ENCODE results near the gene UGT2A1.
"Not testable (repeated sequence)": the region's sequence is repeated elsewhere in the genome, so short reads cannot be mapped to it uniquely, and the experiment has no call there.

UGT2A1 gene

GRCh38 chr4:69653147-69653546 lies at the start of gene UGT2A1:
UGT2A1 (minus strand) TSS chr4:69653247; CDS start chr4:69647644, 5,603 bp downstream.
- DNase-seq (ENCODE audit: low read depth in 2 of 2), result no peak

DNA sequence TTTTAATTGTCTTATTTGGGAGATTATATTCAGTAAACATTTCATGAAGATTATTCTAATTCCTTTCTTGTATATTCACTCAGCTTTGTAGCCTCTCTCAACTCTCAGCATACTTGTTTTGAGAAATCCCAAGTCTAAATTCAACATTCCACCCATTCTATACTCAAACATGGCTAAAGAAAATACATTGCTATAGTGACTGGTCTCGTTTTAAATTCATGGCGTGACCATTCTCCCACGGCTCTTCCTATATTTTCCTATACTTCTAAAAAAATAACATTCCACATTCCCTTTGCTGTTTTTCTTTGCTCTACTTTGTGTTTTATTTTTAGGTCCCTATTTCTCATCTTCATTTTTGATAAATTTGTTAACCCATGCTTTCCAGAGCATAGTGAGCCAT lies 49.2 kb upstream of the UGT2A1 start:
- DNase-seq (ENCODE audit: low read depth in 2 of 2), result no peak

- DNase-seq (ENCODE audit: low read depth in 2 of 2), result no peak
These were observed 48.6 kb upstream of the UGT2A1 start for GRCh38 chr4:69701696-69702095.

DNA sequence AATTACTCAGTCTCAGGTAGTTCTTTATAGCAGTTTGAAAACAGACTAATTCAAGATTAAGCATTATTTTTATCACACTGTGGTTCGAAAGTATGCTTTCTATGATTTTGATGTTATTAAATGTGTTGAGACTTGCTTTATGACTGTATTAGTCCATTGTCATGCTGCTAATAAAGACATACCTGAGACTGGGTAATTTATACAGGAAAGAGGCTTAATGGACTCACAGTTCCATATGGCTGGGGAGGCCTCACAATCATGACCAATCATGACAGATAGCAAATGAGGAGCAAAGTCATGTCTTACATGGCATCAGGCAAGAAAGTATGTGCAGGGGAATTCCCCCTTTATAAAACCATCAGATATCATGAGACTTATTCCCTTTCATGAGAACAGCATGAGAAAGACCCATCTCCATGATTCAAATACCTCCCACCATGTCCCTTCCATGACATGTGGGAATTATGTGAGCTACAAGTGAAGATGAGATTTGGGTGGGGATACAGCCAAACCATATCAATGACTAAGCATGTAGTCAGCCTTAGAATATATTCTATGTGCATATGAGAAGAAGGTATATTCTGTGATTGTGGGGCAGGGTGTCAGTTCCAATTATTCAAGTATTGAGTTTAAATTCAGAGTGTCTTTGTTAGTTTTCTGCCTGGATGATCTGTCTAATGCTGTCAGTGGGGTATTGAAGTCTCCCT lies 44.6 kb upstream of the UGT2A1 start:
- DNase-seq (ENCODE audit: low read depth in 2 of 2), result no peak

GRCh38 chr4:69689599-69689998 lies 36.6 kb upstream of the UGT2A1 start:
- no peak for DNase-seq (ENCODE audit: low read depth in 2 of 2)

DNA sequence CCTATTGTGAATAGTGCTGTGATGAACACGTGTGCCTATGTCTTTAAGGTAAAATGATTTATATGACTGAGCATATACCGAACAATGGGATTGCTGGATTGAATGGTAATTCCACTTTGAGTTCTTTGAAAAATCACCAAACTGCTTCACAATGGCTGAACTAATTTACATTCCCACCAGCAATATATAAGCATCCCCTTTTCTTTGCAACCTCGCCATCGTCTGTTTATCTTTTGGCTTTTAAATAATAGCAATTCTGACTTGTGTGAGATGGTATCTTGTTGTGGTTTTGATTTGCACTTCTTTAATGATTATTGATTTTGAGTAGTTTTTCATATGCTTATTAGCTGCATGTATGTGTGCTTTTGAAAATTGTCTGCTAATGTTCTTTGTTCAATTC lies 31.8 kb upstream of the UGT2A1 start:
- no peak for DNase-seq (ENCODE audit: low read depth in 2 of 2)

DNA sequence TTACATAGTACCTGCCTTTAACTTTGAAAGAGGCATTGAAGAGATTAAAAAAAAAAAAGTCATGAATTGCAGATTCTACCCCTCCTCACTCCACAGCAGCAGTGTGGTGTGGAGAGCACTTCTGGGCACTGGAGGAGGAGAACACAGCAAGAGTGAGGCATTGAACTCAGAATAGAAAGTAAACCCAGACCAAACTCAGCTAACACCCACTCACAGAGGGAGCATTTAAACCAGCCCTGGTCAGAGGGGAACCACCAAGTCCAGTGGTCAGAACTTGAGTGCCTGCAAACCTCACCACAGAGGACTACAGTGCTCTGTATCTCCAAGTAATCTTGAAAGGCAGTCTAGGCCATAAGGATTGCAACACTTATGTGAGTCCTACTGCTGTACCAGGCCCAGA lies 15.6 kb upstream of the UGT2A1 start:
- no peak for DNase-seq (ENCODE audit: low read depth in 2 of 2)

DNA sequence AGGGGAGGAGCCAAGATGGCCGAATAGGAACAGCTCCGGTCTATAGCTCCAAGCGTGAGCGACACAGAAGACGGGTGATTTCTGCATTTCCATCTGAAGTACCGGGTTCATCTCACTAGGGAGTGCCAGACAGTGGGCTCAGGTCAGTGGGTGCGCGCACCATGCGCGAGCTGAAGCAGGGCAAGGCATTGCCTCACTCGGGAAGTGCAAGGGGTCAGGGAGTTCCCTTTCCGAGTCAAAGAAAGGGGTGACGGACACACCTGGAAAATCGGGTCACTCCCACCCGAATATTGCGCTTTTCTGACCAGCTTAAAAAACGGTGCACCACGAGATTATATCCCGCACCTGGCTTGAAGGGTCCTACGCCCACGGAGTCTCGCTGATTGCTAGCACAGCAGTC lies 11.0 kb upstream of the UGT2A1 start:
- DNase-seq (ENCODE audit: low read depth in 2 of 2), result not testable (repeated sequence)

- DNase-seq (ENCODE audit: low read depth in 2 of 2), result not testable (repeated sequence)
These were observed 8.2 kb upstream of the UGT2A1 start for GRCh38 chr4:69661130-69661803.

DNA sequence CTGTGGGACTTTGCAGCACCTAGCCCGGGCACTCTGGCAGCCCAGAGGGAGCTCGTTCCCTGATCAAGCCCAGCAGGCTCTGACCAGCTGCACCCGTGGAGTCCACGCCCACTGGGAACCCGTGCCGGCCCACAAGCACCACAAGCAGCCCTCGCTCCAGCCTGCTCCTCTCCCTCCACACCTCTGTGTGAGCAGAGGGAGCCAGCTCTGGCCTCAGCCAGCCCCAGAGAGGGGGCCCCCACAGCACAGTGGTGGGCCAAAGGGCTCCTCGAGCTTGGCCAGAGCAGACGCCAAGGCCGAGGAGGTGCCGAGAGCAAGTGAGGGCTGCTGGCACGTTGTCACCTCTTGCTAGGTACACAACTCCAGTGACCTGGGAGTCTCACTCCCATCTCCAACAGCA lies 5.1 kb upstream of the UGT2A1 start:
- no peak for DNase-seq (ENCODE audit: low read depth in 2 of 2)

DNA sequence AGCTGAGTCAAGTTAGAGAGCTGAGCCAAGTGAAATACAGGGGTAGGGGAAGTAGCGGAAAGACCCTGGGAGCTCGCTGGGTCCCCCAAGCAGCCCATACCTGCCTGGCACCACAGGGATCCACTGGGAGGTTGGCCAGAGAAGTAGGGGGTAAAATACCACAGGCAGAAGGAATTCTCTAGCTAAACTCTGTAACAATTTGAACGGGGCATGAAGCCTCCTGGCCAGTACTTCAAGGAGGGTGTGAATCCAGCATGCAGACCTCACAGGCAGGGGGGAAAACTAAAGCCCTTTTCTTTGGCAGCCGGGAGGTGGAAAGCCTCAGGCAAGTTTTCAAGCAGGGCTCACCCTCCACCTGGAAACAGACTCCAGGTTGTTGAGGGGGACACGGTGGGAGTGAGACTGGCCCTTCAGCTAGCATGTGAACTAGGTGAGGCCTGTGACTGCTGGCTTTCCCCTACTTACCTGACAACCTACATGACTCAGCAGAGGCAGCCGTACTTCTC lies 3.7 kb upstream of the UGT2A1 start:
- DNase-seq (ENCODE audit: low read depth in 2 of 2), result no peak

DNA sequence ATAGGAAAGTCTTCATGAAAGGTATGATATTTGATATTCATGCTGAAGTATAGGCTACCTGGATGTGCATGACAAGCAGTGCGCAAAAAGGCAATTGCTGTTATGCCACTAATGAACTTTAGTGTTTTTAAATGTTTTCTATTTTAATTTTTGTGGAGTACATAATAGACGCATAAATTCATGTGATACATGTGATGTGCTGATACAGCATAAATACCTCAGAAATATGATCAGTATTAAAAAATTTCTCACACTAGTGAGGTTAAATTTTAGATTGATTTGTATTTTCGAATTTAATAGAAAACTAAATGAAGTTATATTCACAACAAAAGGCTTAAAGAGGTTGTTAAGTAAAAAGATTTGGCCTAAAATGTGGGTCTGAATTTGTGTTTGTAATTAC lies 2.2 kb downstream of the UGT2A1 start:
- no peak for DNase-seq (ENCODE audit: low read depth in 2 of 2)

- DNase-seq (ENCODE audit: low read depth in 2 of 2), result no peak
These were observed 3.4 kb downstream of the UGT2A1 start for GRCh38 chr4:69649629-69650028.

DNA sequence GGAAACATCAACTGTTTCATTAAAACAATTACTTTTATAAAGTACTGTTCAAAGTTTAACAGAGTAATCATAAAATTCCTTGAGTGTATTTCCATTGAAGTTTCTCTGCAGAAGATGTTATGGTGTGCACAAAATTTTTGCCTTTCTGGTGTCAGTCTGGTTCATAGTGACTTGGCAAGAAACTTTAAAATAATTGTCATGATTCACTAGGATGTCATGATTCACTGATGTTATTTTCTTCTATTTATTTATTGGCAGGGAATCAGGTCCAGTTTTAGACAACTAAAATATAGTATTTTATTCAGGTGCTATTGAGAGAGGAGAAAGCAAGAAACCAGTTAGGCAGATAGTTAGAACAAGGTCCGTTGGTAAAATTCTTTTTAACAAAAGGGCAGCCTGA lies 3.8 kb downstream of the UGT2A1 start:
- DNase-seq (ENCODE audit: low read depth in 2 of 2), result no peak

DNA sequence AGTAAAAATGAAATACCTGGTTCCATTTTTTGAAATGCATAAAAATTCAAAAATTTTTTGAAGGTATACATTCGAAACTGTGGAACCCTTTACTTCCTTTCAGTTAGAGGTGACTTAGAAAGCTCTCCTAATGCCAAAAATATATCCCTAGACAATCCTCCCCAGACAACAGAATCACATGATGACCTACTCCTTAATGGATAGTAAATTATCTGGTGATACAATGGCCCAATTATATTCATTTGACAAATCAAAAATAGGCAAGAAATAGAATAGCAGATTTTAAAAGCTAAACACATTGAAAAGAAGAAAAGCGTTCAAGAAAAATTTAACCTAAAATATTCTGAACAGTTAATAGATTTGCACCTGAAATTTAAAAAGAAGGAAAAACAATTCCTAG lies 10.1 kb downstream of the UGT2A1 start:
- DNase-seq (ENCODE audit: low read depth in 2 of 2), result no peak

- DNase-seq (ENCODE audit: low read depth in 2 of 2), result no peak
These were observed 12.8 kb downstream of the UGT2A1 start for GRCh38 chr4:69640289-69640688.

GRCh38 chr4:69639542-69639941 lies 13.5 kb downstream of the UGT2A1 start, which contains the start of gene UGT2A2:
UGT2A2 (minus strand) TSS chr4:69639642; CDS start chr4:69639640, 2 bp downstream.
- no peak for DNase-seq (ENCODE audit: low read depth in 2 of 2)

- no peak for DNase-seq (ENCODE audit: low read depth in 2 of 2)
These were observed 35.9 kb downstream of the UGT2A1 start for GRCh38 chr4:69617083-69617694.

GRCh38 chr4:69610484-69610883 lies 42.6 kb downstream of the UGT2A1 start:
- DNase-seq (ENCODE audit: low read depth in 2 of 2), result no peak

GRCh38 chr4:69601065-69601464 lies 52.0 kb downstream of the UGT2A1 start:
- DNase-seq (ENCODE audit: low read depth in 2 of 2), result no peak

- no peak for DNase-seq (ENCODE audit: low read depth in 2 of 2)
These were observed 53.0 kb downstream of the UGT2A1 start for GRCh38 chr4:69600013-69600412.

DNA sequence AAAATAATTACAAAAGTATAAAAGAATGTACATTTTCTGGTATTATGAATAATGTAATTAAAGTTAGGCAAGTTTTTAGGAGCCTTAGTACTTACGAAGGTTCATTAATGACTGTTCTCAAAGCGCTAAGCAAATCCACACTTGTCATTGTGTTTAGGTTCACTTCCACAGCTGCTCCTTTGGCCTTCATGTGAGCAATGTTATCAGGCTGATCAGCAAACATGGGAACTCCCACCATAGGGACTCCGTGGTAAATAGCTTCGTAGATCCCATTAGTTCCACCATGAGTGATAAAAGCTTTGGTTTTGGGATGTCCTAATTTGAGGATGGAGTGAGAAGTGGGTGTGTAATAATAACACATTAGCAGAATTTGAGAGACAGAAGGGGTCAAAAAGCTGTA lies 58.7 kb downstream of the UGT2A1 start:
- no peak for DNase-seq (ENCODE audit: low read depth in 2 of 2)

DNA sequence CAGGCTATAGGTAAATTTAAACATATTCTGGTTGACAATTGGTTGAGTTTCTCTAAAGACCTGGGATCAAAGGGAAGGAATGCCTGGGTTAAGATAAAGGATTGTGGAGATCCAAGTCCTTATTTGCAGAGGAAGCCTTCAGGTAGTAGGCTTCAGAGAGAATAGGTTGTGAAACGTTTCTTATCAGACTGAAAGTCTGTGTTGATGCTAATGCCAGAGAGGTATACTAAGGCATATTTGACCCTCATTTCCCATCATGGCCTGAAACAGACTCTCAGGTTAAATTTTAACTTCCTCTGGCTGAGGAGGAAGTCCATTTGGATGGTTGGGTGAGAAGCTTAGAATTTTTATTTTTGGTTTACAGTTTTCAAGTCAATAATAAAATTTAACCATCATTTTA lies 61.7 kb downstream of the UGT2A1 start:
- DNase-seq (ENCODE audit: low read depth in 2 of 2), result no peak

Measured in stimulated activated CD4-positive, alpha-beta T cell treated with anti-CD3 and anti-CD28 coated beads, Interleukin-15, amount 100 ng/mL, for 48 hours (primary cell).